ENCODE data around the gene PLEKHG4. TPM values are rescaled to one million over a fixed set of nuclear protein-coding genes. Genes with fewer than 3 reads are reported as not detected.

The PLEKHG4 gene
- total and polyA plus RNA-seq, 9 of the 15 experiments (the other 6 are each of a cell fraction or from before 2014, with no cell fraction given): 3.7 to 36.8 (median 17.9) TPM

DNA sequence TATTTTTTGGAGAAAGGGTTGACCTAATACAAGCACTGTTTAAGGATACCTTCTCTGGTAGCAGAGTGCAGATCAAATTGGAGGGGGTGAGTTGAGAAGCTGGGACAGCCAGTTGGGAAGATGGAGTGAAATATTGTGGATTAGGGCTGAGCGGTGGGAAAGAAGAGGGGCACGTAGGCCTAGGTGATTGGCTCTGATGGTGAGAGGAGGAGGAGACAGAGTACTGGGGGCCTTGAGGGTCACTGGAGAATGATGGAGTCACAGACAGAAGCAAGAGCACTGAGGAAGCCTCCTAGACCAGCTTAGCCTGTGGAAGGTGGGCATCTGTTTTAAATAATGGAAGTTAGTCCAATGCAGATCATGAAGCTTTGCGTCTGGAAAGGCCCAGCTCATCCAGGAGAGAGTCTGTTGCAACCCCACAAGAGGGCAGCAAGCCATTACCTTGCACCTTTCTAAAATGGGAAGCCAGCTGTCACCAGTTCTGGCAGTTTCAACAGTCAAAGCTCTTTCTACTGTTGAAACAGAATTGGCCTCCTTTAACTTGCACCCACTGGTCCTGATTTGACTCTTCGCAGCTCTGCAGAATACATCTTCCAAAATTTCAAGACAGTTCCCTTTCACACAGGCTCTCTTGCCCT, 18.8 kb upstream of the PLEKHG4 start (continued):
- TF ChIP-seq SPI1 (IDR thresholded peaks at IDR 0.05; ENCODE audit: borderline replicate concordance, low read depth, low read length): peak; percentile 63; the same call in 1 of the 2 replicates
- TF ChIP-seq, protein P1, sequence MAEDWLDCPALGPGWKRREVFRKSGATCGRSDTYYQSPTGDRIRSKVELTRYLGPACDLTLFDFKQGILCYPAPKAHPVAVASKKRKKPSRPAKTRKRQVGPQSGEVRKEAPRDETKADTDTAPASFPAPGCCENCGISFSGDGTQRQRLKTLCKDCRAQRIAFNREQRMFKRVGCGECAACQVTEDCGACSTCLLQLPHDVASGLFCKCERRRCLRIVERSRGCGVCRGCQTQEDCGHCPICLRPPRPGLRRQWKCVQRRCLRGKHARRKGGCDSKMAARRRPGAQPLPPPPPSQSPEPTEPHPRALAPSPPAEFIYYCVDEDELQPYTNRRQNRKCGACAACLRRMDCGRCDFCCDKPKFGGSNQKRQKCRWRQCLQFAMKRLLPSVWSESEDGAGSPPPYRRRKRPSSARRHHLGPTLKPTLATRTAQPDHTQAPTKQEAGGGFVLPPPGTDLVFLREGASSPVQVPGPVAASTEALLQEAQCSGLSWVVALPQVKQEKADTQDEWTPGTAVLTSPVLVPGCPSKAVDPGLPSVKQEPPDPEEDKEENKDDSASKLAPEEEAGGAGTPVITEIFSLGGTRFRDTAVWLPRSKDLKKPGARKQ (CRISPR knock-in tag; IDR thresholded peaks at IDR 0.05): no peak
- no peak for TF ChIP-seq POLR2B (IDR thresholded peaks at IDR 0.05; ENCODE audit: low read depth, partially characterized antibody)
- 0 out of 2 replicates have a peak, but pooled peaks have one; percentile 27 for TF ChIP-seq CEBPB (tag; IDR thresholded peaks at IDR 0.05)
- TF ChIP-seq, protein P2, sequence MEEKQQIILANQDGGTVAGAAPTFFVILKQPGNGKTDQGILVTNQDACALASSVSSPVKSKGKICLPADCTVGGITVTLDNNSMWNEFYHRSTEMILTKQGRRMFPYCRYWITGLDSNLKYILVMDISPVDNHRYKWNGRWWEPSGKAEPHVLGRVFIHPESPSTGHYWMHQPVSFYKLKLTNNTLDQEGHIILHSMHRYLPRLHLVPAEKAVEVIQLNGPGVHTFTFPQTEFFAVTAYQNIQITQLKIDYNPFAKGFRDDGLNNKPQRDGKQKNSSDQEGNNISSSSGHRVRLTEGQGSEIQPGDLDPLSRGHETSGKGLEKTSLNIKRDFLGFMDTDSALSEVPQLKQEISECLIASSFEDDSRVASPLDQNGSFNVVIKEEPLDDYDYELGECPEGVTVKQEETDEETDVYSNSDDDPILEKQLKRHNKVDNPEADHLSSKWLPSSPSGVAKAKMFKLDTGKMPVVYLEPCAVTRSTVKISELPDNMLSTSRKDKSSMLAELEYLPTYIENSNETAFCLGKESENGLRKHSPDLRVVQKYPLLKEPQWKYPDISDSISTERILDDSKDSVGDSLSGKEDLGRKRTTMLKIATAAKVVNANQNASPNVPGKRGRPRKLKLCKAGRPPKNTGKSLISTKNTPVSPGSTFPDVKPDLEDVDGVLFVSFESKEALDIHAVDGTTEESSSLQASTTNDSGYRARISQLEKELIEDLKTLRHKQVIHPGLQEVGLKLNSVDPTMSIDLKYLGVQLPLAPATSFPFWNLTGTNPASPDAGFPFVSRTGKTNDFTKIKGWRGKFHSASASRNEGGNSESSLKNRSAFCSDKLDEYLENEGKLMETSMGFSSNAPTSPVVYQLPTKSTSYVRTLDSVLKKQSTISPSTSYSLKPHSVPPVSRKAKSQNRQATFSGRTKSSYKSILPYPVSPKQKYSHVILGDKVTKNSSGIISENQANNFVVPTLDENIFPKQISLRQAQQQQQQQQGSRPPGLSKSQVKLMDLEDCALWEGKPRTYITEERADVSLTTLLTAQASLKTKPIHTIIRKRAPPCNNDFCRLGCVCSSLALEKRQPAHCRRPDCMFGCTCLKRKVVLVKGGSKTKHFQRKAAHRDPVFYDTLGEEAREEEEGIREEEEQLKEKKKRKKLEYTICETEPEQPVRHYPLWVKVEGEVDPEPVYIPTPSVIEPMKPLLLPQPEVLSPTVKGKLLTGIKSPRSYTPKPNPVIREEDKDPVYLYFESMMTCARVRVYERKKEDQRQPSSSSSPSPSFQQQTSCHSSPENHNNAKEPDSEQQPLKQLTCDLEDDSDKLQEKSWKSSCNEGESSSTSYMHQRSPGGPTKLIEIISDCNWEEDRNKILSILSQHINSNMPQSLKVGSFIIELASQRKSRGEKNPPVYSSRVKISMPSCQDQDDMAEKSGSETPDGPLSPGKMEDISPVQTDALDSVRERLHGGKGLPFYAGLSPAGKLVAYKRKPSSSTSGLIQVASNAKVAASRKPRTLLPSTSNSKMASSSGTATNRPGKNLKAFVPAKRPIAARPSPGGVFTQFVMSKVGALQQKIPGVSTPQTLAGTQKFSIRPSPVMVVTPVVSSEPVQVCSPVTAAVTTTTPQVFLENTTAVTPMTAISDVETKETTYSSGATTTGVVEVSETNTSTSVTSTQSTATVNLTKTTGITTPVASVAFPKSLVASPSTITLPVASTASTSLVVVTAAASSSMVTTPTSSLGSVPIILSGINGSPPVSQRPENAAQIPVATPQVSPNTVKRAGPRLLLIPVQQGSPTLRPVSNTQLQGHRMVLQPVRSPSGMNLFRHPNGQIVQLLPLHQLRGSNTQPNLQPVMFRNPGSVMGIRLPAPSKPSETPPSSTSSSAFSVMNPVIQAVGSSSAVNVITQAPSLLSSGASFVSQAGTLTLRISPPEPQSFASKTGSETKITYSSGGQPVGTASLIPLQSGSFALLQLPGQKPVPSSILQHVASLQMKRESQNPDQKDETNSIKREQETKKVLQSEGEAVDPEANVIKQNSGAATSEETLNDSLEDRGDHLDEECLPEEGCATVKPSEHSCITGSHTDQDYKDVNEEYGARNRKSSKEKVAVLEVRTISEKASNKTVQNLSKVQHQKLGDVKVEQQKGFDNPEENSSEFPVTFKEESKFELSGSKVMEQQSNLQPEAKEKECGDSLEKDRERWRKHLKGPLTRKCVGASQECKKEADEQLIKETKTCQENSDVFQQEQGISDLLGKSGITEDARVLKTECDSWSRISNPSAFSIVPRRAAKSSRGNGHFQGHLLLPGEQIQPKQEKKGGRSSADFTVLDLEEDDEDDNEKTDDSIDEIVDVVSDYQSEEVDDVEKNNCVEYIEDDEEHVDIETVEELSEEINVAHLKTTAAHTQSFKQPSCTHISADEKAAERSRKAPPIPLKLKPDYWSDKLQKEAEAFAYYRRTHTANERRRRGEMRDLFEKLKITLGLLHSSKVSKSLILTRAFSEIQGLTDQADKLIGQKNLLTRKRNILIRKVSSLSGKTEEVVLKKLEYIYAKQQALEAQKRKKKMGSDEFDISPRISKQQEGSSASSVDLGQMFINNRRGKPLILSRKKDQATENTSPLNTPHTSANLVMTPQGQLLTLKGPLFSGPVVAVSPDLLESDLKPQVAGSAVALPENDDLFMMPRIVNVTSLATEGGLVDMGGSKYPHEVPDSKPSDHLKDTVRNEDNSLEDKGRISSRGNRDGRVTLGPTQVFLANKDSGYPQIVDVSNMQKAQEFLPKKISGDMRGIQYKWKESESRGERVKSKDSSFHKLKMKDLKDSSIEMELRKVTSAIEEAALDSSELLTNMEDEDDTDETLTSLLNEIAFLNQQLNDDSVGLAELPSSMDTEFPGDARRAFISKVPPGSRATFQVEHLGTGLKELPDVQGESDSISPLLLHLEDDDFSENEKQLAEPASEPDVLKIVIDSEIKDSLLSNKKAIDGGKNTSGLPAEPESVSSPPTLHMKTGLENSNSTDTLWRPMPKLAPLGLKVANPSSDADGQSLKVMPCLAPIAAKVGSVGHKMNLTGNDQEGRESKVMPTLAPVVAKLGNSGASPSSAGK (IDR thresholded peaks at IDR 0.05): no peak
- 0 out of 2 replicates have a peak, but pooled peaks have one; percentile 15 for TF ChIP-seq CTBP1 (IDR thresholded peaks at IDR 0.05; ENCODE audit: borderline replicate concordance)
- no peak for TF ChIP-seq ZNF717 (CRISPR knock-in tag; IDR thresholded peaks at IDR 0.05)
- TF ChIP-seq ZNF695 (CRISPR knock-in tag; IDR thresholded peaks at IDR 0.05): no peak
- no peak for TF ChIP-seq GABPA (tag; conservative IDR thresholded peaks at IDR 0.05; ENCODE audit: low read depth)
- TF ChIP-seq, protein P3, sequence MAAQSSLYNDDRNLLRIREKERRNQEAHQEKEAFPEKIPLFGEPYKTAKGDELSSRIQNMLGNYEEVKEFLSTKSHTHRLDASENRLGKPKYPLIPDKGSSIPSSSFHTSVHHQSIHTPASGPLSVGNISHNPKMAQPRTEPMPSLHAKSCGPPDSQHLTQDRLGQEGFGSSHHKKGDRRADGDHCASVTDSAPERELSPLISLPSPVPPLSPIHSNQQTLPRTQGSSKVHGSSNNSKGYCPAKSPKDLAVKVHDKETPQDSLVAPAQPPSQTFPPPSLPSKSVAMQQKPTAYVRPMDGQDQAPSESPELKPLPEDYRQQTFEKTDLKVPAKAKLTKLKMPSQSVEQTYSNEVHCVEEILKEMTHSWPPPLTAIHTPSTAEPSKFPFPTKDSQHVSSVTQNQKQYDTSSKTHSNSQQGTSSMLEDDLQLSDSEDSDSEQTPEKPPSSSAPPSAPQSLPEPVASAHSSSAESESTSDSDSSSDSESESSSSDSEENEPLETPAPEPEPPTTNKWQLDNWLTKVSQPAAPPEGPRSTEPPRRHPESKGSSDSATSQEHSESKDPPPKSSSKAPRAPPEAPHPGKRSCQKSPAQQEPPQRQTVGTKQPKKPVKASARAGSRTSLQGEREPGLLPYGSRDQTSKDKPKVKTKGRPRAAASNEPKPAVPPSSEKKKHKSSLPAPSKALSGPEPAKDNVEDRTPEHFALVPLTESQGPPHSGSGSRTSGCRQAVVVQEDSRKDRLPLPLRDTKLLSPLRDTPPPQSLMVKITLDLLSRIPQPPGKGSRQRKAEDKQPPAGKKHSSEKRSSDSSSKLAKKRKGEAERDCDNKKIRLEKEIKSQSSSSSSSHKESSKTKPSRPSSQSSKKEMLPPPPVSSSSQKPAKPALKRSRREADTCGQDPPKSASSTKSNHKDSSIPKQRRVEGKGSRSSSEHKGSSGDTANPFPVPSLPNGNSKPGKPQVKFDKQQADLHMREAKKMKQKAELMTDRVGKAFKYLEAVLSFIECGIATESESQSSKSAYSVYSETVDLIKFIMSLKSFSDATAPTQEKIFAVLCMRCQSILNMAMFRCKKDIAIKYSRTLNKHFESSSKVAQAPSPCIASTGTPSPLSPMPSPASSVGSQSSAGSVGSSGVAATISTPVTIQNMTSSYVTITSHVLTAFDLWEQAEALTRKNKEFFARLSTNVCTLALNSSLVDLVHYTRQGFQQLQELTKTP (IDR thresholded peaks at IDR 0.05; ENCODE audit: low read depth in 1 of 2, partially characterized antibody in 2 of 2): no peak
